Measurements from ENCODE around the gene CIDEB. TPM values are rescaled to one million over a fixed set of nuclear protein-coding genes. Genes with fewer than 3 reads are reported as not detected.
A peak's percentile ranks its signal among the peaks of the same experiment; 100 is the strongest.

Gene CIDEB
- total and polyA plus RNA-seq, 11 donors: 1.7 to 10.1 (median 3.0) TPM

- no peaks in the 10 kb centered on the region for H3K36me3 ChIP-seq
- peak overlapping the region in 11 of 12 donors; percentile 41 to 87 (median 72) for H3K27ac ChIP-seq
- no peak overlapping the region for H3K4me3 ChIP-seq
- H3K4me1 ChIP-seq: peaks cover 0 to 77% (median 8%) of the 10 kb centered on the region in 12 donors
- WGBS, 4 donors: 58 to 66% (median 64%) methylated on average over 11 of the region's 11 CpGs
- DNase-seq (peak in 4 of 5 donors; percentile 60 to 81 (median 67)), ATAC-seq (peak; percentile 75 to 86 (median 80))
- peak in 11 of 12 donors; percentile 32 to 68 (median 42) for TF ChIP-seq CTCF (IDR thresholded peaks at IDR 0.05)
- TF ChIP-seq POLR2A (IDR thresholded peaks at IDR 0.05): no peak
- no peaks in the 10 kb centered on the region for H3K9me3 ChIP-seq
- no peaks in the 10 kb centered on the region for H3K27me3 ChIP-seq
- intact Hi-C loops (cut with DNase I): no loop called here
Observed at GRCh38 chr14:24279301-24280186, 28.2 kb downstream of the CIDEB start.

GRCh38 chr14:24278424-24278823, 29.4 kb downstream of the CIDEB start:
- intact Hi-C loops (cut with DNase I): no loop called here
- Histone ChIP-seq H3K27ac (peak overlapping the region in 3 of 12 donors; percentile 72 to 87 (median 76)), H3K4me3 (no peak overlapping the region), H3K36me3 (no peaks in the 10 kb centered on the region), H3K4me1 (peaks cover 0 to 88% (median 15%) of the 10 kb centered on the region in 12 donors), H3K9me3 (no peaks in the 10 kb centered on the region), H3K27me3 (no peaks in the 10 kb centered on the region)
- ATAC-seq (no peak), DNase-seq (no peak)
- TF ChIP-seq CTCF (IDR thresholded peaks at IDR 0.05) (no peak), POLR2A (IDR thresholded peaks at IDR 0.05) (no peak)
- WGBS, 4 donors: 63 to 70% (median 68%) methylated on average over 5 of the region's 5 CpGs

DNA sequence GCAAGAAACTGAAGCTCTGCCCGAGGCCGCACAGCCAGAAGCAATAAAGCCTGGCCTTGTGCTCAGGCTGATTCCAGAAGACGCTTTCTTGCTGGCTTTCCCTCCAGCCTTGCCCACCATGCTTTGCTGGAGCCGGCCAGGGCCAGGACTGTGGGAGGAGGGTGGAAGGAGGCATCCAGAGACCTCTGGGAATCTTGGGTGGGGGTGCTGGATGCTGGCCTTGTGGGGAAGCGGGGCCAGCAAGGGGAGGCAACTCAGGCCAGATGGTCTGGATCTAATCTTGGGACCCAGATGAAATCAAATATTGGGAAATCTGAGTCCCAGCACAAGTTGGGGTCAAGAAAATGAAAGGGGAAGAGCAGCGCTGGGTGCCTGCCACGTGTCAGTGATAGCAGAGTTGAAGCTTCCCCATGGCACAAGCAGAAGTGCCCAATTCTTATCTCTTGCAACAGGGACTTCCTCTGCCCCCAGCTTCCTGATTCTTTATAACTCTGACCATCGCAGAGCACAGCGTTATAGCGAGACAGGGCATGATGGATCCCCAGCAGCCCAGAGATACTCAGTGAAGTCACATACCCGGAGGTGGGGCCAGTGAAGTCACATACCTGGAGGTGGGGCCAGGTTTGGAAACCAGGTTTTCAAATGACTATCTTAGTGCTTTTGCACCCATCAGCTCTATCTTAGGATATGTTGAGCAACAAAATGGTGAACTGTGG, 30.0 kb downstream of the CIDEB start:
- 79 to 83% (median 81%) methylated on average over 10 to 11 of the region's 11 CpGs for WGBS, 4 donors
- no peak overlapping the region for H3K4me3 ChIP-seq
- ATAC-seq: peak in 2 of 4 donors; percentile 21 to 30
- H3K27ac ChIP-seq: peak overlapping the region in 2 of 12 donors; percentile 41 to 87
- H3K36me3 ChIP-seq: no peaks in the 10 kb centered on the region
- no peaks in the 10 kb centered on the region for H3K27me3 ChIP-seq
- no peaks in the 10 kb centered on the region for H3K9me3 ChIP-seq
- TF ChIP-seq CTCF (IDR thresholded peaks at IDR 0.05) (no peak), POLR2A (IDR thresholded peaks at IDR 0.05) (no peak)
- DNase-seq: peak in 1 of 5 donors; percentile 48
- peaks cover 0 to 93% (median 15%) of the 10 kb centered on the region in 12 donors for H3K4me1 ChIP-seq
- intact Hi-C loops (cut with DNase I): no loop called here

DNA sequence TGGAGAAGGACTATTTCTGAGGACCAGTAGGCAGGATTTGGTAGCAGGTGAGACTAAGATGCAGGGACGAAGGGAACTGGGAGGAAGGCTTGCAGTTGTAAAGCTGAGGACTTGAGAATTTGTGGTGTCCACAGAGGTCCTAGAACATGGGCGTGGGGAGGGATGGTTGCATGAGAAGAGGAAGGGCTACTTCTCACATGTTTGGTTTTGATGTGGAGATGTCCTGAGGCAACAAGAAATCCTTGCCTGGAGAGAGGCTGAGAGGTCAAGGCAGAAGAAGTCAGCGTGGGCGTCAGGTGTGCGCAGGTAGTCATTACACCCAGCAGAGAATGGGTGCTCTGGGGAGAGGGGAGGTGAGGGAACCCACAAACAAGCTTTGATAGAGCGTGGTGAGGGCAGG, 30.7 kb downstream of the CIDEB start:
- TF ChIP-seq POLR2A (IDR thresholded peaks at IDR 0.05): no peak
- no peak for TF ChIP-seq CTCF (IDR thresholded peaks at IDR 0.05)
- WGBS, 4 donors: 94 to 96% (median 95%) methylated on average over 6 of the region's 6 CpGs
- H3K27me3 ChIP-seq: no peaks in the 10 kb centered on the region
- no peaks in the 10 kb centered on the region for H3K36me3 ChIP-seq
- H3K4me3 ChIP-seq: no peak overlapping the region
- no peak for DNase-seq
- intact Hi-C loops (cut with DNase I): no loop called here
- peaks cover 0 to 93% (median 16%) of the 10 kb centered on the region in 12 donors for H3K4me1 ChIP-seq
- H3K27ac ChIP-seq: peak overlapping the region in 1 of 12 donors; percentile 87
- H3K9me3 ChIP-seq: no peaks in the 10 kb centered on the region
- no peak for ATAC-seq

All from heart left ventricle (tissue), 16 donors.